NCI-H1930 (cell line): ENCODE data around the gene ASB15.

Source experiments
- DNase-seq, 2 experiments: peaks; one replicate each; lab custom pipeline; 2025; lab: John Stamatoyannopoulos, UW

The ASB15 gene

GRCh38 chr7:123635551-123636359 lies 34.1 kb downstream of the ASB15 start:
- peak in 1 of 2 experiments; percentile 18 for DNase-seq

- DNase-seq, result no peak
Measured at GRCh38 chr7:123637203-123637602, 35.6 kb downstream of the ASB15 start.

- DNase-seq, result no peak
Measured at GRCh38 chr7:123637878-123638277, 36.3 kb downstream of the ASB15 start.

GRCh38 chr7:123639631-123640030 lies 38.0 kb downstream of the ASB15 start:
- no peak for DNase-seq

- DNase-seq, result no peak
Measured at GRCh38 chr7:123640583-123640982, 39.0 kb downstream of the ASB15 start.

GRCh38 chr7:123641901-123642300 lies 40.3 kb downstream of the ASB15 start:
- DNase-seq, result no peak

- peak; percentile 47 to 62 for DNase-seq
Measured at GRCh38 chr7:123643495-123644441, 42.1 kb downstream of the ASB15 start.

- DNase-seq, result no peak
Measured at GRCh38 chr7:123645516-123645915, 43.9 kb downstream of the ASB15 start.

GRCh38 chr7:123647106-123647730 lies 45.6 kb downstream of the ASB15 start:
- no peak for DNase-seq

GRCh38 chr7:123649964-123650363 lies 48.3 kb downstream of the ASB15 start:
- DNase-seq, result no peak

GRCh38 chr7:123650595-123650994 lies 49.0 kb downstream of the ASB15 start:
- no peak for DNase-seq

GRCh38 chr7:123652406-123652805 lies 50.8 kb downstream of the ASB15 start:
- no peak for DNase-seq

GRCh38 chr7:123653162-123653561 lies 51.5 kb downstream of the ASB15 start:
- DNase-seq, result no peak

- no peak for DNase-seq
Measured at GRCh38 chr7:123655614-123656013, 54.0 kb downstream of the ASB15 start, which contains the start of gene LMOD2. TSS of gene LMOD2 (plus strand) at chr7:123655866. CDS start at chr7:123655964, 98 bp downstream.

GRCh38 chr7:123656544-123657303 lies 55.1 kb downstream of the ASB15 start:
- DNase-seq, result no peak

GRCh38 chr7:123657304-123657685 lies 55.7 kb downstream of the ASB15 start:
- no peak for DNase-seq

GRCh38 chr7:123658023-123658422 lies 56.4 kb downstream of the ASB15 start:
- no peak for DNase-seq

- no peak for DNase-seq
Measured at GRCh38 chr7:123660514-123661354, 59.1 kb downstream of the ASB15 start.

GRCh38 chr7:123661765-123662164 lies 60.1 kb downstream of the ASB15 start:
- DNase-seq, result no peak

GRCh38 chr7:123662293-123662692 lies 60.7 kb downstream of the ASB15 start:
- DNase-seq, result no peak

- no peak for DNase-seq
Measured at GRCh38 chr7:123662755-123663154, 61.1 kb downstream of the ASB15 start.
